ENCODE measurements around the gene GPC1.

GPC1 gene

GRCh38 chr2:240500561-240501423, 65.3 kb downstream of the GPC1 start:
- DNase-seq (ENCODE audit: low read depth), result no peak

GRCh38 chr2:240501531-240501991, 66.1 kb downstream of the GPC1 start:
- DNase-seq (ENCODE audit: low read depth), result no peak

- DNase-seq (ENCODE audit: low read depth), result no peak
Measured at GRCh38 chr2:240502059-240502429, 66.6 kb downstream of the GPC1 start.

- DNase-seq (ENCODE audit: low read depth), result no peak
Measured at GRCh38 chr2:240502430-240503121, 67.1 kb downstream of the GPC1 start.

- DNase-seq (ENCODE audit: low read depth), result no peak
Measured at GRCh38 chr2:240503375-240503774, 67.9 kb downstream of the GPC1 start.

- no peak for DNase-seq (ENCODE audit: low read depth)
Measured at GRCh38 chr2:240503848-240504247, 68.4 kb downstream of the GPC1 start.

GRCh38 chr2:240505910-240506309, 70.4 kb downstream of the GPC1 start:
- no peak for DNase-seq (ENCODE audit: low read depth)

- DNase-seq (ENCODE audit: low read depth), result no peak
Measured at GRCh38 chr2:240506406-240507059, 71.1 kb downstream of the GPC1 start.

- no peak for DNase-seq (ENCODE audit: low read depth)
Measured at GRCh38 chr2:240507060-240507777, 71.8 kb downstream of the GPC1 start.

GRCh38 chr2:240507778-240508251, 72.4 kb downstream of the GPC1 start:
- DNase-seq (ENCODE audit: low read depth), result no peak

- no peak for DNase-seq (ENCODE audit: low read depth)
Measured at GRCh38 chr2:240508832-240509545, 73.5 kb downstream of the GPC1 start.

- DNase-seq (ENCODE audit: low read depth), result no peak
Measured at GRCh38 chr2:240509667-240510512, 74.4 kb downstream of the GPC1 start.

- no peak for DNase-seq (ENCODE audit: low read depth)
Measured at GRCh38 chr2:240510513-240511210, 75.2 kb downstream of the GPC1 start.

- no peak for DNase-seq (ENCODE audit: low read depth)
Measured at GRCh38 chr2:240511351-240512108, 76.1 kb downstream of the GPC1 start.

- no peak for DNase-seq (ENCODE audit: low read depth)
Measured at GRCh38 chr2:240512109-240512485, 76.6 kb downstream of the GPC1 start.

- DNase-seq (ENCODE audit: low read depth), result no peak
Measured at GRCh38 chr2:240512666-240513535, 77.4 kb downstream of the GPC1 start.

- DNase-seq (ENCODE audit: low read depth), result peak; percentile 75
Measured at GRCh38 chr2:240513549-240514287, 78.3 kb downstream of the GPC1 start.
